ENCODE results near the gene KIF2A. TPM values are rescaled to one million over a fixed set of nuclear protein-coding genes. Genes with fewer than 3 reads are reported as not detected.

Gene KIF2A
- total RNA-seq (2014; rRNA removed; shearing (Covaris generic); ENCODE audit: low replicate concordance), result 58.5 and 81.8 TPM in 2 replicates

DNA sequence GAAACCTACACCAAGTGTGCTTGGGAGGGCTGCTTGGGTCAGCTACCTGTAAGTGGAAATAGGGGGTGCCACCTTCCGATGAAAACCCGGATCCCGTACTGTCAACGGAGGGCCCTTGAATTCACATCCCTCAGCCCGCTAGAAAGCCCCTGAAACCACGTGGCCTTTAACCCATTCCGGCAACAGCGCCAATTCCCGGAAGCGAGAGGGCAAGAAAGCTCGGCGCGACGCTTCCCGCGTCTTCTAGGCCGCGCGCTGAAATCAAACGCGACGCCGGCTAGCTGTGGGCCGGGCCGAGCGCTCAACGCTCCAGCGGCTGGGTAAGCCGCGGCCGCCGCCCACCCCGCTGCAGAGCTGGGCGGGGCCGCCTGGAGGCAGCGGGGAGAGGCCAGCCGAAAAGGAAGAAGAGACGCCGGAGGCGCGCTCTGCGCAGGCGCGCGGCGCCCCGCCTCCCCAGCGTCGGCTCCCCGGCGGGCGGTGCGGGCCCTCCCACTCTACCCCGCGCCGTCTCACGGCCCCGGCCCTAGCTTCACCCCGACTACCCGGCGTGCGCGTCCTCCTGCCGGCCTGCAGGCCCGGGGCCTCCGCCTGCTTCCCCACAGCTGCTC lies at the start of gene KIF2A:
Gene KIF2A, plus strand, starts transcription at position 492 of the 608 bp plus-strand sequence. CDS start 267 bp downstream, outside the sequence.
- H3K4me1 ChIP-seq (ENCODE audit: low read length), result peaks cover 42% of the 10 kb centered on the region
- H3K4me2 ChIP-seq (ENCODE audit: low read depth, low read length, poor library complexity, severe bottlenecking), result peak within 1 kb of the TSS; percentile 85
- no peaks in the 10 kb centered on the region for H3K9me2 ChIP-seq (replicated peaks; ENCODE audit: insufficient read depth, low read length)
- H3K27ac ChIP-seq (ENCODE audit: low read length), result peak within 1 kb of the TSS; percentile 84
- DNase-seq, result peak; percentile 98
- H2AFZ ChIP-seq (ENCODE audit: low read length), result peak within 1 kb of the TSS; percentile 89
- no peaks in the 10 kb centered on the region for H3K27me3 ChIP-seq (ENCODE audit: low read length)
- peak within 1 kb of the TSS; percentile 98 for H3K4me3 ChIP-seq (ENCODE audit: low read length)
- peak within 1 kb of the TSS; percentile 99 for H3K9ac ChIP-seq (ENCODE audit: low read length)
- peaks cover 32% of the 10 kb centered on the region for H4K20me1 ChIP-seq (ENCODE audit: insufficient read depth, low read depth, low read length)
- peaks cover 17% of the 10 kb centered on the region; the same call in 1 of the 2 replicates for H3K36me3 ChIP-seq (ENCODE audit: insufficient read depth, low read length)
- H3K79me2 ChIP-seq (ENCODE audit: low read length), result peaks cover 47% of the 10 kb centered on the region
- H3K9me3 ChIP-seq (ENCODE audit: low read length), result no peaks in the 10 kb centered on the region

- H4K20me1 ChIP-seq (ENCODE audit: insufficient read depth, low read depth, low read length), result no peaks in the 10 kb centered on the region
- H2AFZ ChIP-seq (ENCODE audit: low read length), result no peak overlapping the region; the same call in 1 of the 2 replicates
- H3K36me3 ChIP-seq (ENCODE audit: insufficient read depth, low read length), result no peaks in the 10 kb centered on the region
- peaks cover 8% of the 10 kb centered on the region for H3K4me1 ChIP-seq (ENCODE audit: low read length)
- H3K9me2 ChIP-seq (replicated peaks; ENCODE audit: insufficient read depth, low read length), result no peaks in the 10 kb centered on the region
- H3K4me3 ChIP-seq (ENCODE audit: low read length), result no peak overlapping the region
- H3K27ac ChIP-seq (ENCODE audit: low read length), result no peak overlapping the region
- H3K9ac ChIP-seq (ENCODE audit: low read length), result no peak overlapping the region
- no peaks in the 10 kb centered on the region for H3K27me3 ChIP-seq (ENCODE audit: low read length)
- no peak for DNase-seq
- H3K4me2 ChIP-seq (ENCODE audit: low read depth, low read length, poor library complexity, severe bottlenecking), result no peak overlapping the region
- H3K9me3 ChIP-seq (ENCODE audit: low read length), result no peaks in the 10 kb centered on the region
- H3K79me2 ChIP-seq (ENCODE audit: low read length), result no peaks in the 10 kb centered on the region
Observed at GRCh38 chr5:62257020-62257367, 49.0 kb upstream of the KIF2A start.

DNA sequence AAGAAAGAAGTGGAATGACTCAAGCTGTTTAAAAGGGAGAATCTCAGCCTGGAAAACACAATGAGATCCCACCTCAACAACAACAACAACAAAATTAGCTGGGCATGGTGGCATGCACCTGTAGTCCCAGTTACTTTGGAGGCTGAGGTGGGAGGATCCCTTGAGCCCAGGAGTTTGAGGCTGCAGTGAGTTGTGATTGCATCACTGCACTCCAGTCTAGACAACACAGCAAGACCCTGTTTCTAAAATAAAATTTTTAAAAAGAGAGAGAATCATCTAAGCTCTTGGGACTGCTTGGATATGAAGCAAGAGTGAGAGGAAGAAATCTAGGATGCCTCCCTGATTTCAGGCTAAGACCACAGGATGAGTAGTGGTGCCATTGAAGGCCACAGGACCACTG lies 47.4 kb upstream of the KIF2A start:
- Histone ChIP-seq H3K79me2 (ENCODE audit: low read length) (no peaks in the 10 kb centered on the region), H3K27ac (ENCODE audit: low read length) (no peak overlapping the region), H2AFZ (ENCODE audit: low read length) (no peak overlapping the region), H3K4me2 (ENCODE audit: low read depth, low read length, poor library complexity, severe bottlenecking) (no peak overlapping the region), H3K9me3 (ENCODE audit: low read length) (no peaks in the 10 kb centered on the region), H3K4me1 (ENCODE audit: low read length) (peaks cover 8% of the 10 kb centered on the region), H3K27me3 (ENCODE audit: low read length) (no peaks in the 10 kb centered on the region), H4K20me1 (ENCODE audit: insufficient read depth, low read depth, low read length) (no peaks in the 10 kb centered on the region), H3K9me2 (replicated peaks; ENCODE audit: insufficient read depth, low read length) (no peaks in the 10 kb centered on the region), H3K9ac (ENCODE audit: low read length) (no peak overlapping the region), H3K4me3 (ENCODE audit: low read length) (no peak overlapping the region), H3K36me3 (ENCODE audit: insufficient read depth, low read length) (no peaks in the 10 kb centered on the region)
- DNase-seq, result no peak

DNA sequence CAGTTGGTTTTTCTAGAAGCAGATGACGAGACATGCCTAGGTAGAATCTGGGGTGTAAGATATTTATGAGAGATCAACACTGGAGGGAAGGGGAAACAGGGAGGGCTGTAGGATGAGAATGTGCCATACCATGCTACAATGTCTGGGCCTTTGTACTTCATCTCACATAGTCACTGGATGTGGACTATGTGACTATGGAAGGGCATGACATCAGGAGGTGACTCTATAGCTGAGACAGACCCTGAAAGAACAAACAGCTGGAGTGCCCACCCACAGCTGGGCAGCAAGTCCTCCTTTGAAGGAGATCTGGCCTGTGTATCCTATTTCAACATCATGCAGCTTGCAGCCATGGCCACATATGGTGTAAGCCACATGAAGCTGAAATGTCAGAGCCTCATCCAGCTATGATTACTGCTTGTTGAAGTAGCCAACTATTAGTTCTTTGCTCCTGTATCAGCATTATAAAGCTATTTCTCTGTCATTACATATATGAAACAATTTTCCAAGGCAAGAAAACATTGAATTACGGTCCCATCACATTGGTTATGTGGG lies 46.2 kb upstream of the KIF2A start:
- Histone ChIP-seq H3K4me3 (ENCODE audit: low read length) (no peak overlapping the region), H3K79me2 (ENCODE audit: low read length) (no peaks in the 10 kb centered on the region), H2AFZ (ENCODE audit: low read length) (no peak overlapping the region), H4K20me1 (ENCODE audit: insufficient read depth, low read depth, low read length) (no peaks in the 10 kb centered on the region), H3K4me1 (ENCODE audit: low read length) (peaks cover 8% of the 10 kb centered on the region), H3K4me2 (ENCODE audit: low read depth, low read length, poor library complexity, severe bottlenecking) (no peak overlapping the region), H3K9me3 (ENCODE audit: low read length) (no peaks in the 10 kb centered on the region), H3K27me3 (ENCODE audit: low read length) (no peaks in the 10 kb centered on the region), H3K27ac (ENCODE audit: low read length) (no peak overlapping the region), H3K9me2 (replicated peaks; ENCODE audit: insufficient read depth, low read length) (no peaks in the 10 kb centered on the region), H3K9ac (ENCODE audit: low read length) (no peak overlapping the region), H3K36me3 (ENCODE audit: insufficient read depth, low read length) (no peaks in the 10 kb centered on the region)
- DNase-seq, result no peak

GRCh38 chr5:62260513-62260912 lies 45.5 kb upstream of the KIF2A start:
- Histone ChIP-seq H3K36me3 (ENCODE audit: insufficient read depth, low read length) (no peaks in the 10 kb centered on the region), H3K4me1 (ENCODE audit: low read length) (peaks cover 8% of the 10 kb centered on the region), H3K4me2 (ENCODE audit: low read depth, low read length, poor library complexity, severe bottlenecking) (no peak overlapping the region), H3K9me3 (ENCODE audit: low read length) (no peaks in the 10 kb centered on the region), H3K4me3 (ENCODE audit: low read length) (no peak overlapping the region), H3K79me2 (ENCODE audit: low read length) (no peaks in the 10 kb centered on the region), H3K9ac (ENCODE audit: low read length) (no peak overlapping the region), H3K27ac (ENCODE audit: low read length) (no peak overlapping the region), H3K27me3 (ENCODE audit: low read length) (no peaks in the 10 kb centered on the region), H2AFZ (ENCODE audit: low read length) (no peak overlapping the region), H4K20me1 (ENCODE audit: insufficient read depth, low read depth, low read length) (no peaks in the 10 kb centered on the region), H3K9me2 (replicated peaks; ENCODE audit: insufficient read depth, low read length) (no peaks in the 10 kb centered on the region)
- no peak for DNase-seq

DNA sequence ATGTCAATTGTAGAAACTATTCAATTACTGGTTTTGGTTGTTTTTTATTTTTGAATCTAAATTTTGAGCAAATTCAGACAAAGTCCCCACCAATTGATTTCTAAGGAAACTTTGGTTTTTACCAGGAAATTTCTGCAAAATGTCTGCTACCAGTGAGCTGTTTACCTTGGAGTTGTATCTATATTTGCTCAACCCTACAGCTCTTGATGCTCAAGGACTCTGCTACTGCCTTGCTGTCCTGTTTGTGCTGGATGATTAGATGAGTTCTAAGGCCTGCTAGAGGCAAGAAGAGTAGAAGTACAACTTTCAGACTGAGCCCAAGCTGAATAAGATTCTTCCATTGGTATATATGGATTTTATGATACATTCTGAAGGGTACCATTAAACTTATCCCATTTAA lies 42.6 kb upstream of the KIF2A start:
- no peak overlapping the region for H3K4me3 ChIP-seq (ENCODE audit: low read length)
- no peak overlapping the region for H3K9ac ChIP-seq (ENCODE audit: low read length)
- no peaks in the 10 kb centered on the region for H4K20me1 ChIP-seq (ENCODE audit: insufficient read depth, low read depth, low read length)
- no peaks in the 10 kb centered on the region for H3K9me3 ChIP-seq (ENCODE audit: low read length)
- H2AFZ ChIP-seq (ENCODE audit: low read length), result no peak overlapping the region
- H3K79me2 ChIP-seq (ENCODE audit: low read length), result no peaks in the 10 kb centered on the region
- H3K9me2 ChIP-seq (replicated peaks; ENCODE audit: insufficient read depth, low read length), result no peaks in the 10 kb centered on the region
- H3K27ac ChIP-seq (ENCODE audit: low read length), result no peak overlapping the region
- no peaks in the 10 kb centered on the region for H3K27me3 ChIP-seq (ENCODE audit: low read length)
- no peaks in the 10 kb centered on the region for H3K36me3 ChIP-seq (ENCODE audit: insufficient read depth, low read length)
- peaks cover 3% of the 10 kb centered on the region; the same call in 1 of the 2 replicates for H3K4me1 ChIP-seq (ENCODE audit: low read length)
- DNase-seq, result no peak
- H3K4me2 ChIP-seq (ENCODE audit: low read depth, low read length, poor library complexity, severe bottlenecking), result no peak overlapping the region

GRCh38 chr5:62265648-62266112 lies 40.3 kb upstream of the KIF2A start:
- H3K9me2 ChIP-seq (replicated peaks; ENCODE audit: insufficient read depth, low read length), result no peaks in the 10 kb centered on the region
- H3K79me2 ChIP-seq (ENCODE audit: low read length), result no peaks in the 10 kb centered on the region
- H3K9me3 ChIP-seq (ENCODE audit: low read length), result no peaks in the 10 kb centered on the region
- no peak overlapping the region for H3K4me3 ChIP-seq (ENCODE audit: low read length)
- no peaks in the 10 kb centered on the region for H3K27me3 ChIP-seq (ENCODE audit: low read length)
- H4K20me1 ChIP-seq (ENCODE audit: insufficient read depth, low read depth, low read length), result no peaks in the 10 kb centered on the region
- H3K4me2 ChIP-seq (ENCODE audit: low read depth, low read length, poor library complexity, severe bottlenecking), result no peak overlapping the region
- H3K4me1 ChIP-seq (ENCODE audit: low read length), result no peaks in the 10 kb centered on the region
- H3K36me3 ChIP-seq (ENCODE audit: insufficient read depth, low read length), result no peaks in the 10 kb centered on the region
- no peak for DNase-seq
- H2AFZ ChIP-seq (ENCODE audit: low read length), result no peak overlapping the region
- no peak overlapping the region for H3K27ac ChIP-seq (ENCODE audit: low read length)
- no peak overlapping the region for H3K9ac ChIP-seq (ENCODE audit: low read length)

- H3K4me3 ChIP-seq (ENCODE audit: low read length), result no peak overlapping the region
- no peak overlapping the region for H3K27ac ChIP-seq (ENCODE audit: low read length)
- H3K9me2 ChIP-seq (replicated peaks; ENCODE audit: insufficient read depth, low read length), result no peaks in the 10 kb centered on the region
- H2AFZ ChIP-seq (ENCODE audit: low read length), result no peak overlapping the region
- H3K27me3 ChIP-seq (ENCODE audit: low read length), result no peaks in the 10 kb centered on the region; the same call in 1 of the 2 replicates
- H3K36me3 ChIP-seq (ENCODE audit: insufficient read depth, low read length), result no peaks in the 10 kb centered on the region
- H3K9ac ChIP-seq (ENCODE audit: low read length), result no peak overlapping the region
- DNase-seq, result no peak
- H3K4me2 ChIP-seq (ENCODE audit: low read depth, low read length, poor library complexity, severe bottlenecking), result no peak overlapping the region
- no peaks in the 10 kb centered on the region for H3K9me3 ChIP-seq (ENCODE audit: low read length)
- no peaks in the 10 kb centered on the region for H3K4me1 ChIP-seq (ENCODE audit: low read length)
- H3K79me2 ChIP-seq (ENCODE audit: low read length), result no peaks in the 10 kb centered on the region
- H4K20me1 ChIP-seq (ENCODE audit: insufficient read depth, low read depth, low read length), result no peaks in the 10 kb centered on the region
Observed at GRCh38 chr5:62266573-62266972, 39.4 kb upstream of the KIF2A start.

All from Karpas-422 (cell line).